NCI-H2107 treated with DMSO at 0.1 percent for 48 hours (cell line): ENCODE results near the gene CD300LG.
"Not testable (repeated sequence)": the region's sequence is repeated elsewhere in the genome, so short reads cannot be mapped to it uniquely, and the experiment has no call there.

Source experiments
- DNase-seq: peaks from one replicate; lab custom pipeline; 2025; ENCODE audit not compliant: unreplicated experiment; lab: John Stamatoyannopoulos, UW

CD300LG gene

GRCh38 chr17:43877451-43878155 lies 30.6 kb downstream of the CD300LG start:
- DNase-seq = no peak

- no peak for DNase-seq
Measured at GRCh38 chr17:43878260-43879175, 31.5 kb downstream of the CD300LG start.

- DNase-seq = no peak
Measured at GRCh38 chr17:43879723-43880419, 32.9 kb downstream of the CD300LG start.

- peak; percentile 12 for DNase-seq
Measured at GRCh38 chr17:43880420-43880991, 33.5 kb downstream of the CD300LG start.

GRCh38 chr17:43881181-43881580 lies 34.2 kb downstream of the CD300LG start:
- no peak for DNase-seq

GRCh38 chr17:43881758-43882505 lies 35.0 kb downstream of the CD300LG start:
- no peak for DNase-seq

DNA sequence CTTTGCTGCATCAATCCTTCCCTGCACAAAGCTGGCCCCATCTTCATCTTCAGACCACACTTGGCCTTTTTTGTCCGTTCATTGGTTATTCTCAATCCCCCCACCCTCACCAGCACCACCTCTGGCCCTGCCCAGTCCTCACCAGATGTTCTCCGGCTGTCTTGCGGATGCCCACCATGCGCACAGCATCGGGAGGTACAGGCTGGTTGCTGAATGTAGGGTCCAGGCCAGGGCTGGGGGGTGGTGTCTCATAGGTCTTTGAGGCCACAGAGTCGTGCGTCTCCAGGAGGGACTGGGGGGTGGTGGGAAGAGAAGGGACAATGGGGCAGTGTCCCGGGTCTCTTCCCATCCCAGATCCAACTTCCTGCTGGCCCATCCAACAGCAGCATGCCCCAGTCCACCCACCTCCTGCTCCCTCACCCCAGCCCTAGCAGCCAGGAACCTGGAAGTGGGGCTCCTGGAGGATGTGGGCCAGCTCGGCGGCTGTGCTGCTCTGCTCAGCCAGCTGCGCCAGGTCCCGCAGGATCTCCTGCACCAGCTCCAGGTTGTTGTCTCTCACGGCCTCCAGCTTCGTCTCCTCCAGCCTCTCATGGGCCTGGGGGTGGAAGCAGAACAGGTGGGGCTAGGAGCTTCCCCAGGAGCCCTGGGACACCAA lies 35.9 kb downstream of the CD300LG start:
- no peak for DNase-seq

GRCh38 chr17:43888548-43888947 lies 41.6 kb downstream of the CD300LG start:
- no peak for DNase-seq

DNA sequence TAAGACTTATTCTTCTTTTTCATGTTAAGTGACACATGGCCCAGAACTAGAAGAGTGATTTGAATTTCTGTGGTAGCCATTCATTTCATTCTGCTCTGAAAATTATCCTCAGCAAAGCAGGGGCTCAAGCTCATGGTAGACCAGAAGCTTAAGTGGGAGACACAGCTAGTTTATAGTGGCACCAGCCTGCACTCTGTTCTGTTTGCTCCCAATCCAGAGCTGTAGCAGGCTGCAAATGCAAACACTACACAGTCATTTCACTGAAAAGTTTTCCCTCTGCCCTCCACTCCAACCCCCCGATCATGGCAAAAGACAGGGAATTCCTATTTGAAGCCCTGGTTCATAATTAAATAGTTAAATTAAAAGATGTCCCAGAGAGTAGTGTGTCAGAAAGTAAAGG lies 43.3 kb downstream of the CD300LG start:
- DNase-seq = no peak

- DNase-seq = no peak
Measured at GRCh38 chr17:43891851-43892646, 45.1 kb downstream of the CD300LG start.

- DNase-seq = no peak
Measured at GRCh38 chr17:43892647-43892952, 45.6 kb downstream of the CD300LG start.

DNA sequence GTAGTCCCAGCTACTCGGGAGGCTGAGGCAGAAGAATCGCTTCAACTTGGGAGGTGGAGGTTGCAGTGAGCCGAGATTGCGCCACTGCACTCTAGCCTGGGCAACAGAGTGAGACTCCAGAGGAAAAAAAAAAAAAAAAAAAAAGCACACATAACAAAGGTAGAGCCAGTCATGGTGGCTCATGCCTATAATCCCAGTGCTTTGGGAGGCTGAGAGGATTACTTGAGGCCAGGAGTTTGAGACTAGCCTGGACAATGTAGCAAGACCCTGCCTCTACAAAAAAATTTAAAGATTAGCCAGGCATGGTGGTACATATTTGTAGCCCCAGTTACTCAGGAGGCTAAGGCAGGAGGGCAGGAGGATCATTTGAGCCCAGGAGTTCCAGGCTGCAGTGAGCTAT lies 47.5 kb downstream of the CD300LG start:
- DNase-seq = not testable (repeated sequence)

DNA sequence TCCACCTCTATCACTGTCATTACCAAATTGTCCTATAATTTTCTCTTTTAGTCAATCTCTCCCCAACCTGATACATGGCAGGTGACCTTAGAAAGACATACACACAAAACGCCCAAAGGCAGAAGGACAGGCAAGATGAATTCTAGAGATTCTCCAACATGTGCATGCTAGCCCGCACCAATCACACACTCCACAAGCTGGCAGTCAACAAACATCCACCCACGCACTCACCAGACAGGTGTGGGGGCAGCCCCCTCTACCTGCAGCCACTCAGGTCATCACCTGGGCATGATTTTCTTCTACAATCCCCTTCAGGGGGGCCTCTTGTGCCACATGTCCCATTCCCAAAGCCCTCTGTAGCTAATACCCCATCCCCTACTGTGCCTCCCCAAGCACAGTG lies 50.9 kb downstream of the CD300LG start:
- DNase-seq = no peak

- peak; percentile 25 for DNase-seq
Measured at GRCh38 chr17:43898446-43898845, 51.5 kb downstream of the CD300LG start.

DNA sequence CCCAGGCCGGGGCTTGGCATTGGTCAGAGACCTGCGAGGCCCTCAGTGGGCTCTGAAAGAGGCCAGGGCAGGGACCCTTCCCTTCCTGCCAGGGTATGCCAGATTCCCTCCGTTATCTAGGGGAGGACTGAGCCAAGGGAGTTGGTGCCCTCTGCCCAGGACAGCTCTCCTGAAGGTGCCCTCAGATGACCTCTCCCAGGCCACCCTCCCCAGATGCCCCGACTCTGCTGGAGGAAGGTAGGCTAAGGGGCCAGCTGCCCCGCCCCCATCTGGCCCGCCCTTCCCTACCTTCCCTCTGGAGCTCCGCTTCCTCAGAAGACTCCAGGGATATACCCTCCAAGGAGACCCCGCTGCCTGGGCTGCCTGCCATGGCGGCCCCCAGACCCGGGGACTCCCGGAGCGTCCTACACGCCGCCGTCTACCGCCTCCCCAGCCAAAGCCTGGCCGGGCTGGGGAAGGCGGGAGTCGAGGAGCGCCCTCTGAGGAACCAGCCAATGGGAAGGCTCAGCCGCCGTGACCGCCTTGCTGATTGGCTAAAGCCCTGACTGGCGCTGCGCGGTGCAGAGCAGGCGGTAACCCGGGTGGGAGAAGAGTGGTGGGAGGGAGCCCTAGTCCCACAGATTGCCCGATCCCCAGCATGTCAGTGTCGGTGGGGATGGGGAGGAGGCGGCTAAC lies 53.3 kb downstream of the CD300LG start:
- DNase-seq = peak; percentile 53

DNA sequence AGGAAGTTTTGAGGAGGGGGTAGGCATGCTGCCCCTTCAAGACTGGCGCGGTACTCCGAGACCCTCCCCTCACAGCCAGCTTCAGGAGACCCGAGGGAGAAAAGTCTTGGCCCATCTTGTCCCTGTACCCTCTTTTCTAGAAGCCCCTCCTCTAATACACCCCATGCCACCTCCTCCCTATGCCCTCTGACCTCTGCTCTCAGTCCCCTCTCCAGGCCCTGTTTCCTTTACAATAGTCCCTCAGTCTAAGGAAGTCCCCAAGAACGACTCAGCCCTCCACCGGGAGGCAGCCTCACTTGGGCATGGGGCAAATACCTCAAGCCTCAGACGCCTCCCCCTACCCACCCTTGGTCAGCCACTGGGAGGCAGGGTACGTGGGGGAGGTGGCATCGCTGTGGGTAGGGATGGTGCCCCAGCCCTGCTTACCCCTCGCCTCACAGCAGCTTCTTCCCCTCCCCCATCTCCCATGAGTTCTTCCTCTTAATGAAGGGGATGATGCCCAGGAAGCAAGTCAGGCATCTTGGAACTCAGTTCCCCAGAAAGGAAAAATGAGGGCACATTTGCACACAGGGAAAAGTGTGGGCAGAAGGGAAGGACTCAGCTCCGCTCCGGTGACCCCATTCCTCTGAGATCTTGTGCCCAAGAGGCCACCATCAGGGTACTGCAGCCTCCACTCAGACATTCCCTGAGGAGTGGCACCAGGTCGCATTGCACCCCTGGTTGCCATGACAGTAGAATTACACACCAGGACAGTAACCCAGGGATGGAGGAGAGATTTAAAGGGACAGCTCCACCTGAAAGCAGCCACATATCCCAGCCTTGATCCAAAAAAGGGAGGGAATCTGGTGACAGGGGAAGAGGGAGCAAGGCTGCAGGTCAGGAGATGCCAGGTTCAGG lies 54.1 kb downstream of the CD300LG start:
- no peak for DNase-seq

DNA sequence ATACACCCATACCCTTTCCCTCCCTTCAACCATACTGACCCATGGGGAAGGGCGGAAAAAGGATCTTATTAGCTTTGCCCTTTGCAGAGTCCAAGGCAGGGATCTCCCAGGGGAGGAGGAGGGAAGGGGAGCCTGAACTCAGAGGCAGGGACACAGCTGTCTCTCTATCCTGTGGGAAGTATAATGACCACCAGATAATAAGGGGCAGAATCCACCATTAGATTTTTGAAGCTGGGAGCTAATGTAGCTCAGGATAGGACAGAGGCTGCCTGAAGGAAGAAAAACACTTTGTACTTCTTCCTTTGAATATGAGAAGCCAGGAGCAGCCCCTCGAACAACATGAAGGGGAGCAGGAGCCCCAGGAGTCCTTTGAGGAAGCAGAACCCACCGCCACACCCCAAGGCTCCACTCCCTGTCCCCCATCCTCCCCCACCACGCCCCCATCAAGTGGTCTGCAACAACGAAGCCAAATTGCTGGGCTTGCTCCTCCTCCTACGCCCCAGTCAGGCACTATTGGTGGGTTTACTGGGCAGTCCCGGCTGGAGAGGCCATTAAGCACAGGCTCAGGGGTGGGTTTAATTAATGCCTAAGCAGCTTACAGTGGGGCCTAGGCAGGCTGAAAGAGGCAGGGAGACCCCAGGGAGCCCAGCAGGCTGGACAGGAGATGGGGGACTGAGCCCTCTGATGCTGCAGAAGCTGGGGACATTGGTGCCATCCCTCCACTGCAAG lies 55.0 kb downstream of the CD300LG start:
- no peak for DNase-seq
